ENCODE data around the gene EEFSEC.

Gene EEFSEC

DNA sequence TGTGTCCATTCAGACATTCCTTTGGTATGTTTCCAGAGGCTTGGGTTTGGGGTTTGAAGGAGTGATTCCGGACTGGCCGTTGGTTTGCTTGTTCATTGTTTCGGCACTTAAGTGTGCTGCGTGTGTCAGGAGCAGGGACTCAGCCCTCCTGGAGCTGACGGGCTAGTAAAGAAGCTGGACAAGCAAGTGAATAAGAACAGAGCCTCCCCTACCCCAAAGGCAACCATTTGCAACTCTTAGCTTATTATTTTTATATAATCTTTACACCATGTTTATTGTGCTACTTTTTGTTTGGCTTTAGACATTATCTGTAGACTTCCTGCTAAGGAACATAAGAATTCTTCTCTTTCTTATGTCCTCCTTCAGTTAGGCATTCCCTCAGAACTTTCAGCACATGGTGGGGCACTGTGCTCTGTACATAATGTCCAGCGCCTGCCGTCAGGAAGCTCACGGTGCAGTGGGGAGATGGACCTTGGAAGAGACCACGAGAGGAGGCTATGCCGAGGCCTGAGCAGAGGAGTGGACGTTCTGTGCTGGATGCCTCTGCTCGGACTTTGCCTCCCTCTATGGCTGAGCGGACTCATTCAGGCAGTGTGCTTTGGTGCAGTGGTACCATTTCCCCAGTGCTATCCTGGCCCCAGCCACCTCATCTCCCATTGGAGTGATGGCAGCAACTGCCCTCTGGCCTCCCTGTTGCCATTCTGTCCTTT is 65.4 kb downstream of the EEFSEC start:
- DNase-seq: no peak

DNA sequence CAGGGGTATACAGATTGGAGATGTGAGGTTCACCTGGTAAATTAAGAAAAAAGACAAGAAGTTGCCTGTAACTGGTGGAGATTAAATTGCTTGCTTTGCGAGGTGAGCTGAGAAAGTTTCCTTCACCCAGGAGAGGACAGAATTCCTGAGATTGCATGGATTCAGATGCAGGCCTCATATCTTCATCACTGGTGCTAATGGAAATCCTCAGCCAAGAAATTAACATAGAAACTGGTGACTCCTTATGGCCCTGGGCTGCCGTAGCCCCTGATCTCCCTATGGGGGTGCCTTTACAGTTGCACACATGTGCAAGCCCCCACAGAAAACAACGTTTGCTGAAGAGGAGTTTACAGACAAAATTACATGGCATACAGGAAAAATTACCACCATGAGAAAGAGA is 68.0 kb downstream of the EEFSEC start:
- no peak for DNase-seq

DNA sequence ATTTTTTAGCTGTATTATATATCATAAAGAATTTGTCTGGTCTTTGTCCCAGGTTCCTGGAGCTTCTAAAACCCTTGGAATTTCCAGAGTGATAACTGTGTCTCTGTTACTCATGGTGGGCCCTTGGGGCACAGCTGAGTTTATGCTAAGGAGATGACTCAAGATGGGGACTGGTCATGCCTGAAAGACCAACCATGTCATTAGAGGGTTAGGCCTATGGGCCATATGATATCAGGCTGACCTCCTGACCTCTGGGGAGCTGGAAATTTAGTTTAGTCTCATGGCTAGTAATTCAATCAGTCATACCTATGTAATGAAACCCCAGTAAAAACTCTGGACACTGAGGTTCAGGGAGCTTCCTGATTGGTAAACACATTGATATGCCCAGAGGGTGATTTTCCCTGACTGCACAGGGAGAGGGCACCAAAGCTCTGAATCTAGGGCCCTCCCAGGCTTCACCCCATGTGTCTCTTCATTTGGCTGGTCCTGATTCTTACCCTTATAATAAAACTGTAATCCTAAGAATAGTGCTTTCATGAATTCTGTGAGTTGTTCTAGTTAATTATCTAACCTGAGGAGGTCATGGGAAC is 69.6 kb downstream of the EEFSEC start:
- DNase-seq: no peak

DNA sequence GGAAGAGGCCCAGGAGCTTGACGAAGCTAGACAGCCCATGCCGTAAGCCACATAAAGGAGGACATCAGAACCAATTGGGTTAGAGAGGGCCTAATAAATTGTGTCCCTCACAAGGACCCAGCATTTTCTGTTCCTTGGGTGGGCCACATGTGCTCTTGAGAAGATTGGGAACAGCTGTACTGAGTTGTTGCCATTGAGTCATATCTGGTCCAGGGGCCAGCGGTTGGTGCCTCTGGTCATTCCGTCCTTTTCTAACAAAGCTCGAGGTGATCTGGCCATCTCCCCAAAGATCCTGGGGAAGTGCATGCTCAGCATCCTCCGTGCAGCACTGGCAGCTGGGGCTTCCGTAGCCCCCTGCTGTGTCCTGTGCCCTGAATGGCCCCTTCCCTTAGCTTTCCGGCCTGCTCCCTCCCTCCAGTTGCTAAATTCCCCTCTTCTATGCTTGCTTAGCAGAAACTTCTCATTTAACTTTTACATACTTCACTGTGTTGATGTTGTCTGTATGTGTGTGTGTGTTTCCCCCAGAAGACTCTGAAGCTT is 73.0 kb downstream of the EEFSEC start:
- no peak for DNase-seq

DNA sequence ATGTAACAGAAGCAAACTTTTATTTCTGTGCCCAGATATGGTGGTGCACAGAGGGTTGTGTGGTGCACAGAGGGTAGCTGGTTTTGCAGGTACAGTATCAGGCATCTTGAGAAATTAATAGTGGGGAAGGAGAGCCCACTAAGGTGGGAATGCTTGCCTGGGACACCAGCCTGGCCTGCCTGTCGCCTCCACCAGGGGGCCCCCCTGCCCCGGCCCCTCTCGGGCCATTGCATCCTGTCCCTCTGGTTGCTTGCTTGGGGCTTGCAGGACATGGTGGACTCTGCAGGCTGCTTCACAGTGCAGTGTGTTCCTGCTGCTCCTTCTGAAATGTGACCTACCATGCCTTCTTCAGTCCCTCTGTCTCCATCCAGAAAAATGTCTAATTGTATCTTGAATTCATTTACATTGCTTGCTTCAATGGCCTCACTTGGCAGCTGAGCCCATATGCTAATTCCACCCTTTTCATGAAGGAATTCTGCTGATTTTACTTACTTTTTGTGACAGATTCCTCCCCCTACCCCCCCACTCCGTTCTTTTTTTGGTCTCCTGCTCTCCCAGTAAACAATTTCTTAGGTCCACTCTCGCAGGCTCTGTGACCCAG is 73.6 kb downstream of the EEFSEC start:
- peak; percentile 25 for DNase-seq

DNA sequence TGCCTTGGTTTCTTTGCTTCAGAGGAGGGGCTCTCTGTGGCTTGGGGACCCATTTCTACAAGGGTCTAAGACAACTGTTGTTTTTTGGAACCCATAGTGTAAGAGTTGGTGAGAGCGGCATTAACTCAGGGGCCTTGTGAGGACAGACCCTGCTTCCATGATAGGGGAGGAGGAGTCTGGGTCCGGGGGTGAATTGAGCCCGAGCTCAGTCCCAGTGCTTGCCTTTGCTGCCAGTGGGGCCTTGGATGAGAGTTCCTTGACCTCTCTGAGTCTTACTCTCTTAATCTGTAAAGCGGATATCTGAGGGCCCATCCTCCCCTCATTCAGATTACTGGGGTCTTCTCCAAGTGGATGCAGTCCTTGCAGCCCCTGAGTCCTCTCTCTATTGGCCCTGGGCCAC is 74.2 kb downstream of the EEFSEC start:
- DNase-seq: no peak

DNA sequence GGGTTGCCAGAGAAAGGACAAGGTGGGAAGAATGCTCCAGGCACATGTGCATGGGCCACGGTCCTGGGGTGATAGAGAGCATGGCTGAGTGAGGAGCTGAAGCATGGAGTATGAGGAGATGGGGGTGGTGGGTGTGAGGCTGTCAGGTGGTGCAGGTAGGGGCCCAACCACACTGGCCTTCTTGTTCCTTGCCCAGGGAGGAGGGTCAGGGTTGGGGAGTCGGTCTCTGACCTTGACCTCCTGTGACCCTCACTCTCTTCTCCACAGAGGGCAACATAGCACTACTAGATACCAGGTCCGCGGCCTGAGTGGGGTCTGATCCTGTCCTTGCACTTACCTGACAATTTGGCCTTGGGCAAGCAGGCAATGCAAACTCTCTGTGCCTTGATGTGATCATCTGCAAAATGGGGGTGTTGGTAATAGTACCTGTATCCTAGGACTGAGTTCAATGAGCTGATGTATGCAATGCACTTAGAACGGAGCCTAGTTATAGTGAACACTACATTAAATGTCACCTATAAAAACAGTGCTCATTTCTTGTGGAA is 75.2 kb downstream of the EEFSEC start:
- DNase-seq: no peak

DNA sequence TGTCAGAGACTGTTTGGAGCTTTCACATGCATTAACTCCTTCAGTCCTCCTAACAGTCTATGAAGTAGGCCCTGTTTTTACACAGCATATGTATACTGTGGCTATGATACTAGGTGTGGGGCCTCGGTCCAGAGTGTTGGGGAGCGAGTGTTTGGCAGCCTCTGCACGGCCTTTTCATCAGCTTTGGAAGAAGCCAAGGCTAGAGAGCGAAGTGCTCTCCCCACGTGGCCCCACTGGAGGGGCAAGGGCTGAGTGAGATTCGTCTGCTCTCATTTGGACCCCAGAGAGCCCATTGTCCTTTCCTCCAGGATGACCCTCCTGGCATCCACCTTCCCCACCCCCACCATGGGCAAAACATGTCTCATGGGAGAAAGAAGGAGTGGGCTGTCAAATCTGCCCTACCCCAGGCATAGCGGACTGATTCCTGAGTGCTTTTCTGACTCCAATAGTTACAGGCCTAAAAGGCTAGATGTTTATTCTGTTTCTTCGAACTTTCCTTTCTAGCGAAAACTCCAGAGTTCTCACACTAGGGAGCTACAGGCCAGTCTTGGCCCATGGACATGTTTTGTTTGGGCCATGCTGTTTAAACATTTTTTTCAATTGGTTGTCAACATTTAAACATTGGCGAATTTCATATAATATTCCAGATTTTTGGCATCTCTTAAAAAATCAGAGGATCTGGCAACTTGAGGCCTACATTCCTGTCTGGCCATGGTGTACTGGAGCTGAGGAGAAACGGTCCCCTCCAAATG is 76.0 kb downstream of the EEFSEC start:
- DNase-seq: no peak

DNA sequence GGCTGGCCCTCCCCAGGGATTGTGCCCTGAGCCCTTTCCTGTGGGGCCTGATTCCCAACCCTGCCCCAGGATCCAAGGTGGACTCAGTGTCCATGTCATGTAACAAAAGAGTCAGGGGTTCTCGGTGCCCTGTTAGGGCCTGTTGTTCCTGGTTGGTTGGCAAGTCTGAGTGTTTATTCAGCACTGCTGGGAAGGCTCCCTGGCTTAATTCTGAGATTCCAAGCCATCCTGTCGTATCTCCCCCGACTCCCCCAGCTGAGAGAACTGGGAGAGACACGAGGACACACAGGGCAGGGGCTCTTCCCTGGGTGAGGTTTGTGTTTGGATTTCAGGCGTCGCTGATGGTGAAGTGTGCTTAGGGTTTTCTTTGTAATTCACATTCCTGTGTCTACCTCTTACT is 78.3 kb downstream of the EEFSEC start:
- peak; percentile 35 for DNase-seq

DNA sequence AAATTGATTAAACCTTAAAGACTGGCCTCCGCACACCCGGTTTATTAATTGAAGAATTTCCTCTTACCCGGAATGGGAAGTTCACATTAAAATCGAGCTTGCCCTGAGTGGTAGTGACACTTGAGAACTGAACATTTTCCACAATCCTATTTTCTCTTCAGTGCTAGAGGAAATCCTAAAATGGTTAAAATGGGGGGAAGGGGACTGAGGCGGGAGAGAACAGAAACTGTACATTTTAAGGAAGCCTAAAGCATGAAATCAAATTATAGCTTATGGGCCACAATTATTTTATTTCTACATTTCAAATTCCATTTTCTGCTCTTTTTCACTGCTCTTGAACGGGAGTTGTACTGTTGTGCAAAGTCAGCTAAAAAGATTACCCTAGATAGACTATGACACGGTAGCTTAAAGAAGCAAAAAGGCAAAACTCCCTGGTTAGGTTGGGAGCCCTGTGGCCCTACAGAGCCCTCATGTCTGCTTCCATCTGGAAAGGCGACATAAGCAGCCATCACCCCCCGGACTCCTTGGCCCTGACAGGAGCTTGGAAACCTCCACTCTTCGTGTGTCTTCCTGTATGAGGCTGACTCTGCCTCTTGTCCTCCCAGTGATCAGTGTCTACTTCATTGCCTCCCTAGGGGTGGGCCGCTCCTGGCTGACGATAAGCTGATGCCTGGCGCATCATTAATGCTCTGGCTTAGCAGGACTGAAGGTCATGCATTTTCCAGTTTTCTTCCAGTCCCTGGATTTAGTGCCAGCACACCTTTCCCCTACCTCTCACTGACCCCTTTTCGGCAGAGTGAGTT is 79.3 kb downstream of the EEFSEC start:
- peak; percentile 26 for DNase-seq

DNA sequence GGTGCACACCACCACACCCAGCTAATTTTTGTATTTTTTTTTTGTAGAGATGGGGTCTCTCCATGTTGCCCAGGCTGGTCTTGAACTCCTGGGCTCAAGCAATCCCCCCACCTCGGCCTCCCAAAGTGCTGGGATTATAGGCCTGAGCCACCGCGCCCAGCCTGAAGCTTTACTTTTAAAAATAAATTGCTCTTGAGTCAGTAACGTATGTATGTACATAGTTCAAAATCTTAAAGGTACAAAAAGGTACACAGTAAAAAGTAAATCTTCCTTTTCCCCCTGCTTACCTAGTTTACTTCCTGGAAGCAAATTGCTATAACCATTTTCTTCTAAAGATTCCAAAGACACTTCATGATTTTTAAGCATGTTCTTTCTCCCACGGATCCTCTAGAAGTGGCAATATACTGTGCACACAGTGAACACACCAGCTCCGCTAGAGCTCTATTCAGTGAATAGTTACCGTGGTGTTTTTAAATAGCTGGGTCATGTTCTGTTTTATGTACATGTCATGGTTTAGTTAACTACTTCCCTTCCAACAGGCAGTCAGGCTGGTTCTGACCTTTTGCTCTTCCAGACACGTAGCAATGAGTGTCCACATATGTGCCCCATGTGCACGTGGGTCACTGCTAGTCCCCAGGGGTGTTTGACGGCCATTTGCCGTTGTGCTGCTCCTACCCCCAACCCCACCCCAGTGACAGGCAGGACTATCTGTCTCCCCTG is 82.1 kb downstream of the EEFSEC start:
- no peak for DNase-seq

DNA sequence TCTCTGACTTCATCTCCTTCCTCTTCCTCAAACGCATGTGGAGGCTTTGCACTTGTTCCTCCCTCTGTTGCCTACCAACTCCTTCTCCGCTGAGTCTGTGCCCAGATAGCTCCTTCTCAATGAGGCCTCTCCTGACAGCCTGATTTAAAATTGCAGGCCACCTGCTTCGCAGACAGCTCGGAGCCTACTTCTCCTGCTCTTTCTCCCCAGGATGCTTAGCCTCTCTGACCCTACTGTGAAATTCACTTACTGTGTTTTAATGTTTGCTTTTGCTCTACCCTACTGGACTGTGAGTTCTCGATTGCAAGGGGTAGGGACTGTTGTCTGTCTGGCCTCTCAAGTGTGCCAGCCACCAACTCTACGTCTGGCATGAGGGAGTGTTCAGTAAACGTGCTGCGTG is 83.4 kb downstream of the EEFSEC start:
- DNase-seq: no peak

DNA sequence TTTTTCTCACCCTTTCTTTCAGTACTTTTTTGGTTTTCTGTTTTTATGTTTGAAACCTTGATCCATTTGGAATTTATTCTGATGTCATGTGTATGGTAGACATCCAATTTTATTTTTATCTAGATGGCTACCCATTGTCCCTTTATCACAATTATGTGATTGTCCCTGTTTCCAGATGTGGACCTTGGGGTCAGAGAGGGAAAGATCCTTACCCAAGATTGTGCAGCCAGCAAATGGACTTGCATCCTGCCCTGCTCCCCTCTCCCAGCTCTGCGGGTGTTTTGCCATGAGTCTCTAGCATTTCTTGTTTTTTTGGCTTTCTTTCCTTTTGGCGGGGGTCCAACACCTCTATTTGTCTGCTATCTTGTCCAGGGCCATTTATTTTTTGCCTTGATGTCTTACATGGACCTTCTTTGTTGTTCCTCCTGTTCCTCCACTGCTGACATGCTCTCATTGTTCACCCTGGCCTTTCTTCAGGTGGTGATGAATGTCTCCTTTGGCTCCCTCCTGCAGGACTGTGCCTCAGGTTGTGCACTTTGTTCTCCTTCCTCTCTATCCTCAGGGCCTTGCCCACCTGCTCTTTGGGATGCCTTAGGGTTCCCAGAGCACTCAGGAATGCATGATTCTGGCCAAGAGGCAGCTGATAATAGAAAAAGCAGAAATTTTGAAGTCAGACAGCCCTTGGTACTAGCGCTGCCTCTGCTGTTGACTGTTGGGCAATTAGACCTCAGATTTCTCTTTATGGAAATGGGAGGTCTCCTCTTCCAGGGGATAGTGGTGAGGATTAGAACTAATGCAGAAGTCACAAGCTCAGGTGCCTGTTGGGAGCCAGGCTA is 84.3 kb downstream of the EEFSEC start:
- no peak for DNase-seq

DNA sequence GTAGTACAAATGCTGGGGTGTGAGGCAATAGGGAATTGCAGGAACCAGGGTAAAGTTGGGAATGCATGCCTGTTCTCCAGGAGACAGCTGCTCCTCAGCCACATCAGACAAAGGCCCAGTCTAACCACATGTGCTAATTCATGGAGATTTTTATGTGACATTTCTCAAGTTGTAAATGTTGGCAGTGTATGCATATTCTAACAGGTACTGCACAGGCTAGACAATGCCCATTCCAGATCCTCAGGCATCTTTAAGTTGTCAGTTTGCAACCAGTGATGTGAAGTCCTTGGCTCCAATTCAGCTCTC is 84.9 kb downstream of the EEFSEC start:
- peak; percentile 35 for DNase-seq

DNA sequence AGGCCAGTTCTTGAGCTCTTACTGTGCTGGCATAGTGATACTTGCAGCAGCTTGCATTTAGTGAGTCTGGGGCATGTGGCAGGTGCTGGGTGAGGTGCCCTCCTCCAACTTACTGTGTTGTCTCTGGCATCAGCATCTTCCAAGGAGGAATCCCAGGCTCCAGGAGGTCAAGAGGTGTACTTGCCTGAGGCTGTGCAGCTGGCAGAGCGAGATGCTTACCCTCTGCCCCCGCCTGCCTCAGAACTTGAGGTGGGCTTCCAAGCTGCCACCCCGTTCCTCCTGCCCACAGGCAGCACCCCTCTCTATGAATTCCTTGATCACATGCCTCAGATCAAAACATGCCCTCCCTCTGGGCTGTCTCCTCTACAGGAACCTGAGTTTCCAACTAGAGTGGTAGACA is 86.0 kb downstream of the EEFSEC start:
- no peak for DNase-seq

DNA sequence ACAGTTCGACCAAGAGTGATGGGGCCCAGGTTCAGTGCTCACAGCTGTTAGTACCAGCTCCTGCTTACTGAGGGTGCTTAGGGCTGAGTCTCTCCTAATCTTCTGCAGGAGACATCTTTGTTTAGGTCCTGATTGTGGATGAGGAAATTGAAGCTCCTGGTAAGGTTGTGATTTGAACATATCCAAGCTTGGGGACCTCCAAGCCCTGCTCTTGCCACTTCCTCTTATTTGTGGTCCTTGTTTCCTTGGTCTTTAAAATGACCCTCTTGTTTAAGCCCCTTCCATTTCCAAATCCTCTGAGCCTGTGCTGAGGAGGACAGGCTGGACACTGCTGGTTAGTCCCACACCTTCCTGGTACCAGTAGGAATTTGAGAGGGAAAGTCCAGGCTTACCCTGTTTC is 87.0 kb downstream of the EEFSEC start:
- no peak for DNase-seq

DNA sequence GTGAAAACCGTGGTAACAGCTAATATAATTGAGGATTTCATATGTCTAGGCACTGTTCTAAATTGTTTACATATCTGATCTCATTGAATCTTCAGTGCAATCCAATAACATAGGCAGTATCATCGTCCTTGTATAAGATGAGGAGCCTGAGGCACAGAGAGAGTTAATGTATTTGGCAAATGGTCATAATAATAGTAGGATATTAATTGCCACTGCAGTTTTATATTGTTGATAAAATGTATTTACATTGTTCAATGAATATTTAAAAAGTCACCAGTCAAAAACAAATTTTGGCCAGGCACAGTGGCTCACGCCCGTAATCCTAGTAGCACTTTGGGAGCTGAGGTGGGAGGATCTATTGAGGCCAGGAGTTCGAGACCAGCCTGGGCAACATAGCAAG is 88.5 kb downstream of the EEFSEC start:
- no peak for DNase-seq

DNA sequence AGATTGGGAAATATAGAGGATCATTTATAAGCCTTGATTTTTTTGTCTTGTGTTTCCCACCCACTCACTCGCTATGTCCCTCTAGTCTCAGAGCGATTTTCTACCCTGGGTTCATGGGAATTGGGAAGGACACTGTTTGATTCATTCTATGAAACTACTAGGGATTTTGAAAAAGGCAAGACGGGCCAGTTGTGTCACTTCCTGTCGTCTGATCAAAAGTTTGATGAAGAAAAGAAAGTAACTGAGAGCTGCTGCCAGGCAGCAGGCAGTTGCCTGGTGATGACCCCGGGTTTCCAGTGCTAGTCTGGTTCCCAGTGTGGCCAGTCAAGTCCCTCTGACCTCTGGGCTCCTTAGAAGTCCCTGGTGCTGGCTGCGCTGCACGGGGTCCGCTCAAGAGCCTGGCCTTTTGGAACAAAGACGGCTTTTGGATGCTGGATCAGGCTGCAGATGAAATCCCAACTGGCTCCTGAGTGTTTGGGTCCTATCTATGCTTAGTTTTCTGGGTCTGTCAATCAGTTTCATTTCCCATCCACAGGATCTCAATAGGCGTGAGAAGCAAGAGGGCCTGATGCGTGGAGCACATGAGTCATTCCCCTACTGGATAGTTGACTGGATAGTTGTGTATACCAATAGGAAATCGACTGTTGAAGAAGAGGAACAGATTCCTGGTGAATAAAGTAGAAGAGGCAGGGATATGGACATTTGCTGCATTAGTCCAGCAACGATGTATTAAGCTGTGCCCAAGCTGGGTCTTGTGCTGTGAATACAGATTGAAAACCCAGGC is 89.7 kb downstream of the EEFSEC start:
- no peak for DNase-seq

DNA sequence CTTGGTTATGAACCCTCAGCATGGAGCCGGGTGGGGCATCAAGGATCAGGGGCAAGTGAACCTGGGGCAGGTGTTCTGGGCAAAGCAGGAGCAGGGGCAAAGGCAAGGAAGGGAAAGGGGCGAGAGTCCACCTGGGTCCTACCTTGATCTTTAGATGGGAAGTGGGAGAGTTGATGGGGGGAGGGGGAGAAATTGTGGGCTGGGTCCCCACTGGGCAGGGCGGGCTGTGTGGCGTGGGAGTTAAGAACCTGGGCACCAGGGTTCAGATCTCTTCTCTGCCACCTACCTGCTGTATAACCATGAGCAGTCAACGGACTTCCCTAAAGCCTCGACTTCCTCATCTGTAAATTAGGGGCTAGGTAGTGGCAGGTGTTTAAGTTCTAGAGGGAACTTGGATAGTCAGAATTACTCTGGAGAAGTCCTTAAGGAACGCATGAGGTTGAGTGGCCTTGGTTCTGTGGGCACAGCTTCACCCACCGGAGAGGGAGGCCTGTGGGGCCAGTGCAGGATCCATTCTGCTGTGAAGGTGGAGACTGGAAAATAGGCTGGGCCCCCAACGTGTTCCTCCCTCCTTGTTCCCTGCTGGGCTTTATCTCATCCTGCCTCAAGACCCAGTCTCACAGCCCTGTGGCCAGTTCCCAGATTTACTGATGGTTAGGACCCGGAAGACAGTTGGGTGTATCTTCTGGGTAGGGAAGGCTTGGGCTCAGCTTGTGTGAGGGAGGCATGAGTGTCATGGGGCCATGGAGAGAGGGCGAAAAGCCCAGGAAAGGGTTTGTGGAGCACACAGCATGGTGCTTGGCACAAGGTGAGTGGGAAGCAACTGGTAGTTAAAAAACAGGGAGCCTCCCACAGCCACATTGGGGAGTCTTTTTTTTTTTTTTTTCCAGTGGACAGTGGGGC is 90.6 kb downstream of the EEFSEC start:
- DNase-seq: no peak
